HK-2 (cell line): ENCODE measurements around the gene PHC2.
"Not testable (repeated sequence)": the region's sequence is repeated elsewhere in the genome, so short reads cannot be mapped to it uniquely, and the experiment has no call there.

Experiments
- DNase-seq: peaks from one replicate; pipeline ENCODE4 v3.0.0-alpha.2; 2018; ENCODE audit not compliant: unreplicated experiment

The PHC2 gene

GRCh38 chr1:33316601-33317000 is 114.3 kb downstream of the PHC2 start:
- no peak for DNase-seq

DNA sequence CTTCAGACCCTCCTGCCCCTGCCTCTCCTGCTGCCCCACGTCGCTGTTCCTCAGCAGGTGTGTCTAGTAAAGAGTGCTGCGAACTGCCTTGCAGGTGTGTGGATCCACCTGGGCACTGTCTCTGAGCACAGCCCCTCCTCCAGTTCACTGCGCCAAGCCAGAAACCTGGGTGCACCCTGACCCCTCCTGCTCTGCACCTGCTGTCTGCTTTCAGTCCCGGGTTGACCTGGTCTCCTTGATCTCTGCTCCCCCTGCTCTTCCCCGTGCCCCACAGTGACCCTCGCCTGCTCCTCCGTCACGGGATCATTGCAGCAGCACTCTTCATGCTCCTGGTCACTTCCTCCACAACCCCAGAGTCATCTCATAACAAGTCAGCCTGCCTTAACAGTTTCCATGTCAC is 116.5 kb downstream of the PHC2 start:
- DNase-seq: no peak

DNA sequence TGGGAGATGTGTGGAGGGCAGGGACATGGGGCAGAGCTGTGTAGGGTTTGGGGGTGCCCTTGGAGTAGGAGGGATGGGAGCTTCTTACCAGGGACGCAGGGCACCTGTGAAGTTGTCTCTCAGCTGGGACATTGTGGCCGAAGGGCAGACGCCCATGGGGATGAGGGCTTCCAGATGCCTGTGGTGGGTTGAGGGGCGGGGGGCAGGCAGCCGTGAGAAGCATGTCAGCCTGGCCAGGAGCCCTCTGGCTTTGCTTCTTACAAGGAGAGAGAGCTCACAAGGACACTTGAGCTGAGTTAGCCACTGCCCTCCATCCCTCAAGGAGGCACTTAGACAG is 118.5 kb downstream of the PHC2 start:
- DNase-seq: no peak

DNA sequence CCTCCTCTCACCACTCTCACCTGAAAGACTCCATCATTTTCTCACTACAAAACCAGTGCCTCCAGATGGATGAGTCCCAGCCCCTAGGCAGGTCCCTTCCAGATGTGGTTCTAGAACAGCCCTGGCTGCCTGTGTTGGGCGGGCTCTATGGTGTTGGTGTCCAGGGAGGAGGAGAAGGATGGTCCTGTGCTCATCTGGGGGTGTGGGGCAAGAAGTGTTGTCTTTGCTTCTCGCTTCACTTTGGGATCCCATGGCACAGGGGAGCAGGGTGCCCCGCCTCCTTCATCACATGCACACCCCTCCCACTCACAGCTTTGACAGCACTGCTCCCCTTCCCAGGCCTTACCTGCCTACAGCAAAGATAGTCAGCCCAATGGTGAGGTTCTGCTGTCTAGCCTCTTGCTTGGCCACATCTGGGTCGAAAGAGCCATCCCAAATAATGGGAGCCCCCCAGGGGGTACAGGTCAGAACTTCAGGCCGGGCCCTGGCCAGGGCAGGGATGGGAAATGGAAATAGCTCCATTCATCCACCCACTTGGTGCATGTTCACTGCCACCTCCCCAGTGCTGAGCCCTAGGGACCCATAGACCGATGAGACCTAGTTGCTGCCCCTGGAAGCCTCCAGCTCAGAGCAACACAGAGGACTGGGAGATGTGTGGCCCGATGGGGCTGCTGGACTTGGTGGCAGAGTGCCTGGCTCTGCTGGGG is 119.0 kb downstream of the PHC2 start:
- no peak for DNase-seq

GRCh38 chr1:33310702-33311101 is 120.2 kb downstream of the PHC2 start:
- DNase-seq: no peak

- not testable (repeated sequence) for DNase-seq
These were observed 121.5 kb downstream of the PHC2 start for GRCh38 chr1:33309351-33309750.

- no peak for DNase-seq
These were observed 123.4 kb downstream of the PHC2 start for GRCh38 chr1:33307494-33307864.

GRCh38 chr1:33306653-33307493 is 124.0 kb downstream of the PHC2 start:
- peak; percentile 88 for DNase-seq

DNA sequence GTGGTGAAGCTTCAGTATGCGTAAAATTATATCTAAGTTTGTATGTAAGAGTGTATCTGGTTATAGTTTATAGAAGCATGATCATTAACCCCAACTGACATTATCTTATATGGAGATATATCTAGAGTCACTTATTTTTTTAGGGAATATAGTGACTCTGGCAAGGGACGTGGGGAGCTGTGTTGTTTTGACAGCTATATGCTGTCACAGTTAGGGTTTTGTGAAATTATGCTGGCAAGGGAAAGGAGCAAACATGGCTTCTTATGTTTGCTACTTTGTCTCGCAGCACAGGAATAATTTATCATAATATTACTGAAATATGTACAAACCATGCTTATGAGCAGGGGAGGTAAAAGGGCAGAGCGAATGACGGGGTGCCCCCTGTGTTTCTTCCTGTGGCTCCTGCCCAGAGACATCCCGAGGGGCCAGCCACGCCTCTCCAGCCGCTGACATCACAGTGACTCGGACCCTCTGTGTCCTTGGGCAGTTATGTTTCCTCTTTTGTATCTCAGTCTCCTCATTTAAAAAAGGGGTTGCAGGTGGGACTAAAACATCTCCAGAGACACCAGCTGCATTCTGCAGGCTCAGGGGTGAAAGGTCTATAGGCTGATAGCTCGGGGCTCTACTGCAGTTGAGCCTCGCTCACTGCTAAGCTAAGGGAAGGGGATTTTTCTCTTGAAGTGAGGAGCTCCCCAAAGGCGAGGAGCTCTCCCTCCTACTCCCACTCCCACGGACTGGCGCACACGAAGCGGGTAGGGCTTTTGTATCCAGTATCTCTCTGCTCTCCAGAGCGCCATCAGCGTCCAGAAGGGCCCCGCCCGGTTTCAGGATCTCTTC is 124.9 kb downstream of the PHC2 start:
- peak; percentile 47 for DNase-seq

DNA sequence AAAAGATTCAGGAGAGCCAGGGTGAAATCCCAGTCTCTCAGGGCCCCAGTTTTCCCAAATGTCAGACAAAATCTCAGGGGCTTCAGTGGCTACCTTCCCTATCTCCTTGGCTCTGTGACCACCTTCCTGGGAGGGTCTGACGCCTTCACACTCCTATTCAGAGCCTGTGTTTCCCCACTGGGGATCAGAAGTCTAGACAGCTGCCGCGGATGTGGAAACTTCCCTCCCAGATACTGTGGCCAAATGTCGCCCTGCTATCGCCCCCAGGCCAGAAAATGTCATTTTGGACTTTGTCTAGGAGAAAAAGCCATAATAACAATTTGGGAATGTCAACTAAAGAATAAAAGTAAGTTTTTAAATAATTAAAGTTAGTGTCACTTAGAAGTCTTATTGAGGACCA is 125.9 kb downstream of the PHC2 start:
- DNase-seq: no peak

GRCh38 chr1:33302325-33302724 is 128.6 kb downstream of the PHC2 start:
- DNase-seq: no peak

DNA sequence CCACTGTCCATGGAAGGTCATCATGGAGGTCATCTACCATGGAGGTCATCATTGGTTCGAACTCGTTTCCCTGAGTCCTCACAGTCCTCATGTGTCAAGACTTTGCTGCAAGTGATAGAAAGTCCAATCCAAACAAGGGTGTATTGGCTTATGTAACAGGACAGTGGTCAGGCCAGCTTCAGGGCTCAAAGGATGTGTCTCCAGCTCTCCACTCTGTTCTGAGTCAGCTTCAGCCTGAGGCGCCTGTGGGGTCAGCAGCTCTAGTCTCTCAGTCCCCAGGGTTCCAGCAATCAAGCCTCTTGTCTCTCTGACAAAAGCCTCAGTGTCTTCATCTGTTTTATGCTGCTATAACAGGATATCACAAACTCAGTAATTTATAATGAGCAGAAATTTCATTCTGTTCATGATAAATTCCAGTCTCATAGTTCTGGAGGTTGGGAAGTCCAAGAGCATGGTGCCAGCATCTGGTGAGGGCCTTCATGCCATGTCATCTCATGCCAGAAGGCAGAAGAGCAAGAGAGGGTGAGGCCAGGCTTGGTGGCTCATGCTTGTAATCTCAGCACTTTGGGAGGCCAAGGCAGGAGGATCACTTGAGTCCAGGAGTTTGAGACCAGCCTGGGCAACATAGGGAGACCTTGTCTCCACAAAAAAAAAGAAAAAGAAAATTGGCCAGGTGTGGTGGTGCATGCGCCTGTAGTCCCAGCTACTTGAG is 129.5 kb downstream of the PHC2 start:
- no peak for DNase-seq

DNA sequence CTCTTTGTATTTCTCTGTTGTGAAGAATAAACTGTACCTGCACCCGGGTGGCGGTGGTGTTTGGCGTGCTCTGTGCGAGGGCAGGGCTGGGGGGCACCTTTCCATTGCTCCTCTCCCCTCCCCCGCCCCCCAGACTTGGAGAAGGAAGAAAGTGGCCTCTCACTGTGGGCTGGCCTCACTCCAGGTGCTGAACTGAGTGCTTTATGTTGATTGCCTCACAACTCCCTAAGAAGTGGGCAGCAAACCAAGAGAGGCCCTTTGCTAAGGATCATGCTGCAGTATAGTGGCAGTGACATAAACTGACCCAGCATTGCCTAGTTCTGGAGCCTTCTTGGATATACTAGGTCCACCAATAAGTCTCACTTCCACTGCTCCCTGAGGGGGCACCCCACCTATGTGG is 130.2 kb downstream of the PHC2 start:
- no peak for DNase-seq

- DNase-seq: no peak
These were observed 131.3 kb downstream of the PHC2 start for GRCh38 chr1:33299461-33300155.

- peak; percentile 61 for DNase-seq
These were observed 132.1 kb downstream of the PHC2 start for GRCh38 chr1:33298623-33299277.

GRCh38 chr1:33297911-33298622 is 132.8 kb downstream of the PHC2 start:
- DNase-seq: no peak

- no peak for DNase-seq
These were observed 134.1 kb downstream of the PHC2 start for GRCh38 chr1:33296824-33297223.

- DNase-seq: no peak
These were observed 134.8 kb downstream of the PHC2 start for GRCh38 chr1:33296082-33296458.

GRCh38 chr1:33295450-33296081 is 135.3 kb downstream of the PHC2 start:
- peak; percentile 90 for DNase-seq

GRCh38 chr1:33295023-33295422 is 135.9 kb downstream of the PHC2 start:
- no peak for DNase-seq
